Measurements from ENCODE around the gene SHQ1.
"Not testable (repeated sequence)": the region's sequence is repeated elsewhere in the genome, so short reads cannot be mapped to it uniquely, and the experiment has no call there.

Gene SHQ1

GRCh38 chr3:72720566-72720965 is 127.7 kb downstream of the SHQ1 start:
- no peak for DNase-seq (ENCODE audit: low spot score)
- TF ChIP-seq CTCF (conservative IDR thresholded peaks at IDR 0.05; ENCODE audit: low read depth) = no peak
- no peak overlapping the region for H3K27ac ChIP-seq
- CTCF ChIA-PET = no interaction called here
- POLR2A ChIA-PET (ENCODE audit: low non-redundant PET) = no interaction called here

- no peak for DNase-seq (ENCODE audit: low spot score)
- no peak overlapping the region for H3K27ac ChIP-seq
- ChIA-PET CTCF (no interaction called here), POLR2A (ENCODE audit: low non-redundant PET) (no interaction called here)
- no peak for TF ChIP-seq CTCF (conservative IDR thresholded peaks at IDR 0.05; ENCODE audit: low read depth)
Observed at GRCh38 chr3:72719137-72719536, 129.1 kb downstream of the SHQ1 start.

- POLR2A ChIA-PET (ENCODE audit: low non-redundant PET); H3K27ac ChIP-seq; CTCF ChIA-PET; DNase-seq (ENCODE audit: low spot score): not testable (repeated sequence)
Observed at GRCh38 chr3:72714135-72714534, 134.1 kb downstream of the SHQ1 start.

- CTCF ChIA-PET; POLR2A ChIA-PET (ENCODE audit: low non-redundant PET); H3K27ac ChIP-seq; DNase-seq (ENCODE audit: low spot score): not testable (repeated sequence)
Observed at GRCh38 chr3:72710471-72710870, 137.8 kb downstream of the SHQ1 start.

GRCh38 chr3:72708441-72708840 is 139.8 kb downstream of the SHQ1 start:
- ChIA-PET POLR2A (ENCODE audit: low non-redundant PET) (no interaction called here), CTCF (interaction anchor here (0.5 kb wide), 1 partner anchor 61 kb away, joined by 4 read pairs; no protein-coding TSS in a partner anchor)
- H3K27ac ChIP-seq = no peak overlapping the region
- no peak for DNase-seq (ENCODE audit: low spot score)
- TF ChIP-seq CTCF (conservative IDR thresholded peaks at IDR 0.05; ENCODE audit: low read depth) = no peak

- ChIA-PET CTCF (no interaction called here), POLR2A (ENCODE audit: low non-redundant PET) (no interaction called here)
- DNase-seq (ENCODE audit: low spot score) = no peak
- TF ChIP-seq CTCF (conservative IDR thresholded peaks at IDR 0.05; ENCODE audit: low read depth) = no peak
- no peak overlapping the region for H3K27ac ChIP-seq
Observed at GRCh38 chr3:72702997-72703396, 145.2 kb downstream of the SHQ1 start.

- TF ChIP-seq CTCF (conservative IDR thresholded peaks at IDR 0.05; ENCODE audit: low read depth) = no peak
- CTCF ChIA-PET = no interaction called here
- POLR2A ChIA-PET (ENCODE audit: low non-redundant PET) = no interaction called here
- DNase-seq (ENCODE audit: low spot score) = no peak
- H3K27ac ChIP-seq = no peak overlapping the region
Observed at GRCh38 chr3:72702390-72702789, 145.9 kb downstream of the SHQ1 start.

GRCh38 chr3:72700106-72700505 is 148.1 kb downstream of the SHQ1 start:
- ChIA-PET CTCF (no interaction called here), POLR2A (ENCODE audit: low non-redundant PET) (no interaction called here)
- no peak for DNase-seq (ENCODE audit: low spot score)
- TF ChIP-seq CTCF (conservative IDR thresholded peaks at IDR 0.05; ENCODE audit: low read depth) = no peak
- no peak overlapping the region for H3K27ac ChIP-seq

Measured in RWPE1 (cell line).